ENCODE results near the gene TMEM44.
"Not testable (repeated sequence)": the region's sequence is repeated elsewhere in the genome, so short reads cannot be mapped to it uniquely, and the experiment has no call there.

The TMEM44 gene

DNA sequence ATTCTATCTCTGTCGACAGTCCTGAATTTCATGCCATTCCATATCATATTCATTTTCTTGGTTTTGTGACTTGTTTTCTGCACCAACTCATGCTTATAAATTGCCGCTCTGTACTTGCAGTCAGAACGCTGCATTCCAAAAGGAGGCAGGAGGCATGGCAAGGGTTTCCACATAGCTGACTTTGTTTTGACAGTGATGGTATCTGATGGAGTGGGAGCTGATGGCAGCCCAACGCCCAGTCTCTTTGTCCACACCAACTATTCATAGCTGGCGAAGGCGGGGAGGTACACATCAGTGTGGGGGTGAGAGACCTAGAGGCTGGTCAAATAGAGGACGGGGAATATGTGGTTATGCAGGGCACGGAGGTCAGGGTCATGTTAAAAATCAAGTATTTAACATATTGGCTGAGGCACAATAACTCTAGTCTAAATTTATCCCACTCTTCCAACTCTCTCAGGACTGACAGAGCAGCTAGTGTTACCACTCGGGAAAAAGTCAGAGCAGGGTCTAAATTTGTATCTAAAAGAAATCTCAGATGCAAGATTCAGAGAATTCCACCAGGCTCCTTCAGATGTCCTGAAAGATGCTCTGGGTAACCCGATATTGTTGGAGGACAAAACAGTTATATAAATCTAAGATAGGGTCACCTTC is 78.6 kb downstream of the TMEM44 start:
- no peak for FAIRE-seq

DNA sequence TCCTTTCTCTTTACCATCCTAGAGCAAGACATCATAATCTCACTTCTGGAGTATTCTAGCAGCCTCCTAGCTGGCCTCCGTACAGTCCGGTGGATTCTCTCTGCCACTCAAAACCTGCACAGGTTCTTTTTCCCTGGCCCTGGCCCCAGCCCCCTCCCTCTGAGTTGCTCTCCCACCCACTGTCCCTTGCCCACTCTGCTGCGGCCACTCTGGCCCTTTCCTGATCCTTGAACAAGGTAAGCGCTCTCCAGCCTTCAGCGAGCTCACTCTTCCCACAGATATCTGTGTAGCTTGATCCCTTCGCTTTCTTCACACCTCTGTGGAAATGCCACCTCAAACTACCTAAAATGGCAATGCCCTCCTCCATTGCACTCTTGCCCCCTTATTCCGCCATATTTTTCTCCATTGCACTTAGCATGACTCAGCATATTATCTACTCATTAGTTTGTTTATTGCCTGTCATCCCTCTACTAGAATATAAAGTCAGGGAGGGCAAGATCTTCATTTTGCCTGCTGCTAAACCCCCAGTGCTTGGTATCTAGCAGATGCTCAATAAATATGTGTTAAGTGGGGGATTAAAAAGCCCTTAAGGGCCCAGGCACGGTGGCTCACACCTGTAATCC is 80.8 kb downstream of the TMEM44 start:
- FAIRE-seq: no peak

DNA sequence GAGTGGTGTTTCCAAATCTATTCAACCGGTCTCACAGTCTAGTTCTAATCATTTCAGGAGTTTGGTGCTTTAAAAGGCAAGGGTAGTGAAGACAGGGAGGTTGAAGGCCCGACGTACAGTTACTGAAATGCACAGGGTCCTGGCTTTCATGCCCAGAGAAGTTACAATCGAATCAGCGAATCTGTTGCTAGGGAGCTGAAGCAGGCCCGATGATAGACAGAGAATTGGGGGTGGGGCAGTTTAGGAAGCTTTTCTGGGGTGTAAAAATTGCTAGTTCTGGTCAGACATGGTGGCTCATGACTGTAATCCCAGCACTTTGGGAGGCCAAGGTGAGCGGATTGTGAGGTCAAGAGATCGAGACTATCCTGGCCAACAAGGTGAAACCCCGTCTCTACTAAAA is 83.4 kb downstream of the TMEM44 start:
- FAIRE-seq: no peak

DNA sequence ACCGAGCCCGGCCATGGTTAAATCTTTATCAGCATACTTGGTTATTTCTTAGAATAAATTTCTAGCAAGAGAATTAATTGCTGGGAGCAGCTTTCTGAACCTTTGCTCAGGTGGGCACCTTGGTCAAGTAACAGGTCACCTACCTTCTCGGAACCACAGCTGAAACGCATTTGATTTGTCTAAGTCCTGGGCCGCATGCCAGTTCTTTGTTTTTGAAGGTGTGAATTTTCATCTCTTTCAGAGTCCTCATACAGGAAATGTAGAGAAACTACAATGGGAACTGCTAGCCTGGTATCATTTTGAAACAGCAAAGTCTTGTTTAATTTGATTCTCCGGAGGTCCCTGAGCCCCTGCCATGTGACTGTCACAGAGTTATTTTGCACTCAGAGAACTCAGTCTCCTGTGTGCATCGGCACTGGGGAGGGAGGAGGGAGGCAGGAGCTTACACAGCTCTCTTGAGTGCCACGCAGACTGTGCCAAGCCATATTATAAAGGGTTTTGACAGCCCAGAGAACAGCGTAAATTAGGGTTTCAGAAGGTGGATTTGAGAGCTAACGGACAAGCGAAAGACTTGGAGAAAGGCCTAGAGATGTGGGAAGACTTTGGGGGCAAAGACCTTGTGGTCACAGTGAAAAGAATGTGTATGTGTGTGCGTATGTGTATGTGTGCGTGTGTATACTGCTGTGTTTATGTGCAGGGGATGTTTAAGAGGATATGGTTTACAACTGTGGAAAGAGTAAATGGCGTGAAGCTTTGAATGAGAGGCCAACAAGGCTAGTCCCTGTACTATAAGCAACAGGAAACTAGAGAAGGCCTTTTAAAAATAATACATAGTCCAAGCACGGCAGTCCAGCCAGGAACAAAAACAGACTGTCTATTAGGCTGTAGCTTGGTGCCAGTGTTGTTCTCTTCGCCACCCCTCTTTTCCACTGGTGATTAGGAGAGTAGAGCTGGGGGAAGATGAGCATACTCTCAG is 84.6 kb downstream of the TMEM44 start:
- FAIRE-seq: no peak

DNA sequence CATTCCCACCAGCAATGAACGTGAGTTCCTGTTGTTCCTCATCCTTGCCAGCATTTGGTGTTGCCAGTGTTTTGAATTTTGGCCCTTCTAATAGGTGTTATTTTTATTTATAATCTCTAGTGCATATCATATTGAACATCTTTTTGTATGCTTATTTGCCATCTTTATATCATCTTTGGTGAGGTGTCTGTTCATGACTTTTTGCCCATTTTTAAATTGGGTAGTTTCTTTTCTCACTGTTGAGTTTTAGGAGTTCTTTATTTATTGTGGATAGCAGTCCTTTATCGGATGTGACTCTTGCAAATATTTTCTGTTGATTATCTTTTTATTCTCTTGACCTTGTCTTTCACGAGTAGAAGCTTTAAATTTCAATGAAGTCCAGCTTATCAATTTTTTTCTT is 86.2 kb downstream of the TMEM44 start:
- no peak for FAIRE-seq

DNA sequence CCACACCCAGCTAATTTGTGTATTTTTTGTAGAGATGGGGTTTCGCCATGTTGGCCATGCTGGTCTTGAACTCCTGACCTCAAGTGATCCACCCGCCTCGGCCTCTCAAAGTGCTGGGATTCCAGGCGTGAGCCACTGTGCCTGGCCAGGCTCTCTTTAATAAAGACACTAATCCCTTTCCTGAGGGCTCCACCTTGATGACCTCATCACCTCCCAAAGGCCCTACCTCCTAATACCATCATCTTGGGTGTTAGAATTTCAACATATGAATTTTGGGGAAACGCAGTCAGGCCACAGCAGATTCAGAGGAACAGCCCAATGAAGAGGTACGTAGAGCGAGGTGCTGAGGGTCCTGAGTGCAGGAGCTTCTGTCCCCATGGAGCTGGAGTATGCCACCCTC is 87.7 kb downstream of the TMEM44 start:
- FAIRE-seq: not testable (repeated sequence)

DNA sequence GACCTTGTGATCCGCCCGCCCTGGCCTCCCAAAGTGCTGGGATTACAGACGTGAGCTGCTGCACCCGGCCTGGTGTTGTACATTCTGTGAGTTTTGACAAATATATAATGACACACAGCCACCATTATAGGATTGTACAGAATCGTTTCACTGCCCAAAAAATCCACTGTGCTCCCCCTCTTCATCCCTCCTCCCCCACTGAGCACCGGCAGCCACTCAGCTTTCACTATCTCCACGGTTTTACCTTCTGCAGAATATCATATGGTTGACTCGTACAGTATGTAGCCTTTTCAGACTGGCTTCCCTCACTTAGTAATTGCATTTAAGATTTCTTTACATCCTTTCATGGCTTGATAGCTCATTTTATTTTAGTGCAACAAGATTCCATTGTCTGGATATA is 89.7 kb downstream of the TMEM44 start:
- FAIRE-seq: no peak

DNA sequence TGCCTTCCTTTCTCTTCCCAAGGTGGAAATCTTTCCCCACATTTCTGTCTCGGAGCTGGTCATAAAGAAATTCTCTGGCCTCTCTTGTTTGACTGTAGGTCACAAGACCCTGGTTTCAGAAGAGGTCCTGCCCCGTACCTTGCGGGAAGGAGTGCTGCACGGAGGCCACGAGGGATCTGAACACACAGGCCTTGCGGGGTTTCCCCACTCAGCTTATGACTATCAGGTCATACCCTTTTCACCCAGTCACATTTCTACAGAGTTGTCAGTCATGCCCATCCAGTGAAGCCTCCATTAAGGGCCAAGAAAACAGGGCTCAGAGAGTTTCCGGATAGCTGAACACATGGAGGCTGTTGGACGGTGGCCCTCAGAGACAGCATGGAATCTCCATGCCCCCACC is 91.7 kb downstream of the TMEM44 start:
- no peak for FAIRE-seq

DNA sequence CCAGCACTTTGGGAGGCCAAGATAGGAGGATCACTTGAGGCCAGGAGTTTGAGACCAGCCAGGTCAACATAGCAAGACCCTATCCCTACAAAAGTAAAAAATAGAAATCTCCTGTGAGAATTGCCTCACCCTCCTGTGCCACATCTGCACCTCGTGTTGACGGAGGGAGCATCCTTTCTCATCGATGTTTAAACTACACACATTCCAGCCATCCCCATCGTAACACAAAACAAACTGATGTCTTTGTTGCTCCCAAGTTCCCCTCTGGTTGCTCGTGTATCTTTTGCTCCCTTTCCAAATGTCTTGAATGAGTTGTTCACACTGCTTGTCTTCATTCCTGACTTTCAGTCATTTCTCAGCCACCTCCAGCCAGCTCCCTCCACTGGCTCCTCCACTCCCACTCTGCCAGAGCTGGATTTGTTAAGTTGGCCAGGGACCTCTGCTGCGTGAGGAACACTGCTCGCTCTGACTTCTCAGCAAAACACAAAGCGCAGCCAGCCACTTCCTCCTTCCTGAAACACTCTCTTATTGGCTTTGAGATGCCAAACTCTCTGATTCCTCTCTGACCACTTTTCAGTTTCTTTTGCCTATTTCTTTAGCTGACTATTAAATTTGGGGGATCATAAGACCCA is 92.8 kb downstream of the TMEM44 start:
- no peak for FAIRE-seq

DNA sequence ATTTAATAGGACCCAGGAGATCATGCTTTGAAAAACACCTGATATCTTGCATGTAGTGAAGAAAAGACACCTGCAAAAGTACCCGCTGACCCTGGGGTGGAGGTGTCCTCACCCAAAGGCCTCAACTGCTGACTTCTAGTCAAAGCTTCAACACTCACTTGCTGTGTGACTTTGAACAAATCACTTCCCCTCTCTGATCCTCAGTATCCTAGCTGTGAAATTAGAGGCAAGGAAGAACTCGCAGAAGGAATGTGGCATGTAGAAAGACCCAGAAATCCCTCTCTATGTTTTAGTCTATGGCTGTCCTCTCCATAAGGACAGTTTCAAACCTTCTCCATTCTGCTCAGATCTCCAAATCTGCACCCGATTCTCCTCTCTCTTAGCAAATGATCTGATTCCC is 93.7 kb downstream of the TMEM44 start:
- no peak for FAIRE-seq

DNA sequence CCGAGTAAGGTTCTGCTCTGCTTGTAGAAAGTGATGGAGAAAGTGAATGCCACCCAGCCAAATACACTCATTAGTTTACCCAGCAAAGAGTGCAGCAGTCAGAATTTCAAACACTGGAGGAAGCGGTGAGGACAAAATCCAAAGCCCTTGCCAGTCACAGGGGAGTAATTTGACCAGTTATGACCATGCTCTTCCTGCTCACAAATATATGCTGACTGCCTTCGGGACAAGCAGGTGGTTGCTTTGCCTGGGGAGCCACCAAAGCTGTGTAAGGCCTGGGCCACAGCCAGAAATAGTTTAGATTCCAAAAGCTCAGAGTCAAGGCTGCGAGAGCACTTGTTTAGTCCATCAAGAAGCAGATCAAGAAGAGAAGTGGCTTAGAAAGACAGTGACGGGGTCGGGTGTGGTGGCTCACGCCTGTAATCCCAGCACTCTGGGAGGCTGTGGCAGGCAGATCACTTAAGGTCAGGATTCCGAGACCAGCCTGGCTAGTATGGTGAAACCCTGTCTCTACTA is 95.4 kb downstream of the TMEM44 start:
- FAIRE-seq: no peak
